ENCODE measurements around the gene DISC1.

DNA sequence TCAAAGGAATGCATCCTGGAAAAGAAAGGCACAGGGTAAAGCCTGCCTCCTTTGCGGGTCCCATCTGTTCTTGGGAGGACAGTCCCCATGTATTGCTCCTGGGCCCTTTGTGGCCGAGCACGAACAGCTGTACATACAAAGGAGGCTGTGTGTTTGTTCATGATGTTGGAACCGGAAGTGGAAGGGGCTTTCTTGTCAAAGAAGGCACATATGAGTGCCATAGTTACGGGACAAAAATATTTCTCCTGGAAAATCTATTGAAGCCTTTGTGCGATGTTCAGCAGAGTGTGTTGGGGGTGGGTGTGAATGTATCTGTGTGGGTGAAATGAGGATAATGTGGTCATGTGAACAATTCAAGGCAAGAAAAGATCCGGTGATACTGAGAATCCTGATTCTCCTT is 297.6 kb downstream of the DISC1 start:
- no peak for TF ChIP-seq ZNF331 (CRISPR knock-in tag; IDR thresholded peaks at IDR 0.05; ENCODE audit: low read depth)
- TF ChIP-seq CTCF (conservative IDR thresholded peaks at IDR 0.05; ENCODE audit: low read depth in 2 of 2) = no peak
- TF ChIP-seq EZH2phosphoT487 (IDR thresholded peaks at IDR 0.05; ENCODE audit: unreplicated experiment) = no peak
- no peak for TF ChIP-seq EZH2 (IDR thresholded peaks at IDR 0.05; ENCODE audit: low read depth, unreplicated experiment)
- TF ChIP-seq REST (IDR thresholded peaks at IDR 0.05; ENCODE audit: unreplicated experiment) = no peak
- TF ChIP-seq POLR2AphosphoS5 (IDR thresholded peaks at IDR 0.05; ENCODE audit: low read depth) = no peak
- no peak for TF ChIP-seq JUNB (IDR thresholded peaks at IDR 0.05; ENCODE audit: unreplicated experiment)
